K562 (cell line): ENCODE results near the gene TBC1D17. TPM values are rescaled to one million over a fixed set of nuclear protein-coding genes. Genes with fewer than 3 reads are reported as not detected.

ENCODE experiments used
- ADNP ChIP-seq: fragments of 200-800 bp; sonication (Bioruptor generic); IDR thresholded peaks from 2 replicates; pipeline ENCODE4 v1.6.1; 2016; ENCODE audit warnings: missing genetic modification characterization, missing compliant biosample characterization
- KDM1A ChIP-seq, 2 experiments: fragments of 450-650 bp; IDR thresholded peaks; 2 replicates each; pipeline ENCODE4 v1.6.1; 2016; ENCODE audit warnings: mild to moderate bottlenecking in 2 of 2
- MTA2 ChIP-seq: fragments of 450-650 bp; IDR thresholded peaks from 2 replicates; pipeline ENCODE4 v1.6.1; 2016; ENCODE audit warnings: low read depth
- NFIX ChIP-seq: fragments of 250-450 bp; sonication (Bioruptor Pico); IDR thresholded peaks from 2 replicates; pipeline ENCODE4 v1.4.0; 2020; ENCODE audit warnings: low read depth, mild to moderate bottlenecking, moderate library complexity
- NR0B1 ChIP-seq: fragments of 450-650 bp; IDR thresholded peaks from one replicate; pipeline ENCODE4 v1.6.1; 2018; ENCODE audit warnings: mild to moderate bottlenecking, moderate library complexity; ENCODE audit not compliant: partially characterized antibody
- POLR2G ChIP-seq: fragments of 200-400 bp; formaldehyde crosslinking; IDR thresholded peaks from 2 replicates; pipeline ENCODE4 v1.6.1; 2017; ENCODE audit warnings: low read depth, mild to moderate bottlenecking, antibody characterized with exemption, low read length, moderate library complexity
- SRSF7 ChIP-seq: fragments of 200-400 bp; formaldehyde crosslinking; optimal IDR thresholded peaks from 2 replicates; pipeline ENCODE3; 2017; ENCODE audit warnings: mild to moderate bottlenecking, low read depth, low read length
- STAT6 ChIP-seq: sonication (generic); formaldehyde crosslinking; IDR thresholded peaks from 2 replicates; pipeline ENCODE4 v1.8.1; 2023; ENCODE audit warnings: mild to moderate bottlenecking, missing genetic modification reagents
- TAF7 ChIP-seq: fragments of 450-650 bp; IDR thresholded peaks from 2 replicates; pipeline ENCODE4 v1.6.1; 2016; ENCODE audit warnings: missing genetic modification characterization, missing compliant biosample characterization
- ZBTB1 ChIP-seq: sonication (generic); formaldehyde crosslinking; IDR thresholded peaks from 2 replicates; pipeline ENCODE4 v1.8.1; 2023; ENCODE audit warnings: missing genetic modification reagents, low read depth, mild to moderate bottlenecking, borderline replicate concordance
- ZFP36 ChIP-seq: fragments of 150-350 bp; IDR thresholded peaks from 2 replicates; pipeline ENCODE4 v1.6.1; 2018; ENCODE audit warnings: low read length, low read depth; ENCODE audit not compliant: partially characterized antibody
- ZKSCAN3 ChIP-seq: fragments of 250-450 bp; sonication (Bioruptor Pico); IDR thresholded peaks from 2 replicates; pipeline ENCODE4 v1.4.0; 2020
- ZNF561 ChIP-seq: fragments of 450-650 bp; formaldehyde crosslinking; conservative IDR thresholded peaks from 2 replicates; pipeline ENCODE4 v1.4.0; 2020; ENCODE audit warnings: mild to moderate bottlenecking, moderate library complexity
- polyA plus RNA-seq, 8 experiments: library from polyadenylated mRNA; depleted of rRNA in 4 of 8; stranded (reverse) in 5 of 8; unstranded in 3 of 8; fragments of >200 nt; fragmentation: Nextera tagmentation in 2 of 8; fragmentation: Illumina TruSeq in 1 of 8; extraction: Ambion mirVana in 2 of 8; extraction: Trizol in 1 of 8; gene quantifications; 2 replicates each; pipeline versions ENCODE4 v1.2.1 to v1.2.3, GENCODE V29; 2011 to 2014; ENCODE audit warnings: inconsistent platforms in 1 of 8, missing spikeins in 1 of 8
- total RNA-seq, 7 experiments: library from RNA; depleted of rRNA in 6 of 7; stranded (reverse); fragments of >200 nt in 6 of 7; fragmentation: Illumina TruSeq in 2 of 7; extraction: Trizol in 2 of 7; gene quantifications; 2 replicates each; pipeline versions ENCODE4 v1.2.1 to v1.2.3, GENCODE V29; 2011 to 2021; ENCODE audit warnings: low replicate concordance in 1 of 7
- TF ChIP-seq, protein P1 (sequence below), 3 experiments: IDR thresholded peaks in 2 of 3; conservative IDR thresholded peaks in 1 of 3; 2 replicates each; pipeline ENCODE4 v1.5.1; 2011 to 2012; ENCODE audit warnings: low read length in 3 of 3, mild to moderate bottlenecking in 3 of 3, control low read depth in 2 of 3, improper control_type of control experiment in 1 of 3, inconsistent platforms in 1 of 3, low read depth in 1 of 3, mixed read lengths in 1 of 3, moderate library complexity in 1 of 3; ENCODE audit not compliant: insufficient read depth in 2 of 3
- TF ChIP-seq, protein P2 (sequence below), 2 experiments: fragments of 450-650 bp; conservative IDR thresholded peaks; 2 replicates each; pipeline ENCODE4 v1.6.1; 2017; ENCODE audit warnings: mild to moderate bottlenecking in 2 of 2, moderate library complexity in 2 of 2
- TF ChIP-seq, protein P3 (sequence below): sonication (generic); formaldehyde crosslinking; IDR thresholded peaks from 2 replicates; pipeline ENCODE4 v1.8.1; 2023; ENCODE audit warnings: mild to moderate bottlenecking, missing genetic modification reagents, moderate library complexity
- TF ChIP-seq, protein P4 (sequence below): sonication (generic); formaldehyde crosslinking; IDR thresholded peaks from 2 replicates; pipeline ENCODE4 v1.8.0; 2022; ENCODE audit warnings: missing genetic modification reagents, mild to moderate bottlenecking, moderate library complexity, borderline replicate concordance

Gene TBC1D17
- total and polyA plus RNA-seq, 9 of the 15 experiments (the other 6 are each of a cell fraction or from before 2014, with no cell fraction given), result 0.42 to 16.0 (median 3.8) TPM

GRCh38 chr19:49937750-49938381 is 60.4 kb downstream of the TBC1D17 start (continued):
- TF ChIP-seq, protein P1, sequence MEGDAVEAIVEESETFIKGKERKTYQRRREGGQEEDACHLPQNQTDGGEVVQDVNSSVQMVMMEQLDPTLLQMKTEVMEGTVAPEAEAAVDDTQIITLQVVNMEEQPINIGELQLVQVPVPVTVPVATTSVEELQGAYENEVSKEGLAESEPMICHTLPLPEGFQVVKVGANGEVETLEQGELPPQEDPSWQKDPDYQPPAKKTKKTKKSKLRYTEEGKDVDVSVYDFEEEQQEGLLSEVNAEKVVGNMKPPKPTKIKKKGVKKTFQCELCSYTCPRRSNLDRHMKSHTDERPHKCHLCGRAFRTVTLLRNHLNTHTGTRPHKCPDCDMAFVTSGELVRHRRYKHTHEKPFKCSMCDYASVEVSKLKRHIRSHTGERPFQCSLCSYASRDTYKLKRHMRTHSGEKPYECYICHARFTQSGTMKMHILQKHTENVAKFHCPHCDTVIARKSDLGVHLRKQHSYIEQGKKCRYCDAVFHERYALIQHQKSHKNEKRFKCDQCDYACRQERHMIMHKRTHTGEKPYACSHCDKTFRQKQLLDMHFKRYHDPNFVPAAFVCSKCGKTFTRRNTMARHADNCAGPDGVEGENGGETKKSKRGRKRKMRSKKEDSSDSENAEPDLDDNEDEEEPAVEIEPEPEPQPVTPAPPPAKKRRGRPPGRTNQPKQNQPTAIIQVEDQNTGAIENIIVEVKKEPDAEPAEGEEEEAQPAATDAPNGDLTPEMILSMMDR (IDR thresholded peaks at IDR 0.05 in 2 of 3, conservative IDR thresholded peaks at IDR 0.05 in 1 of 3; ENCODE audit: insufficient read depth in 2 of 3, low read depth in 1 of 3, low read length in 3 of 3), result peak; percentile 97 to 98 (median 98)
- TF ChIP-seq KDM1A (IDR thresholded peaks at IDR 0.05) (0 out of 4 replicates have a peak, but pooled peaks of 1 of the 2 experiments have one; percentile 24), SRSF7 (no peak), ZNF561 (no peak), ADNP (tag) (peak; percentile 30; the same call in 1 of the 2 replicates), POLR2G (peak; percentile 36; the same call in 1 of the 2 replicates), ZFP36 (peak; percentile 72), ZBTB1 (CRISPR knock-in tag) (0 out of 2 replicates have a peak, but pooled peaks have one; percentile 27), STAT6 (CRISPR knock-in tag) (peak; percentile 16; the same call in 1 of the 2 replicates), TAF7 (tag) (no peak), NR0B1 (no peak), MTA2 (no peak), NFIX (CRISPR knock-in tag) (no peak), ZKSCAN3 (CRISPR knock-in tag) (no peak)
- TF ChIP-seq, protein P2, sequence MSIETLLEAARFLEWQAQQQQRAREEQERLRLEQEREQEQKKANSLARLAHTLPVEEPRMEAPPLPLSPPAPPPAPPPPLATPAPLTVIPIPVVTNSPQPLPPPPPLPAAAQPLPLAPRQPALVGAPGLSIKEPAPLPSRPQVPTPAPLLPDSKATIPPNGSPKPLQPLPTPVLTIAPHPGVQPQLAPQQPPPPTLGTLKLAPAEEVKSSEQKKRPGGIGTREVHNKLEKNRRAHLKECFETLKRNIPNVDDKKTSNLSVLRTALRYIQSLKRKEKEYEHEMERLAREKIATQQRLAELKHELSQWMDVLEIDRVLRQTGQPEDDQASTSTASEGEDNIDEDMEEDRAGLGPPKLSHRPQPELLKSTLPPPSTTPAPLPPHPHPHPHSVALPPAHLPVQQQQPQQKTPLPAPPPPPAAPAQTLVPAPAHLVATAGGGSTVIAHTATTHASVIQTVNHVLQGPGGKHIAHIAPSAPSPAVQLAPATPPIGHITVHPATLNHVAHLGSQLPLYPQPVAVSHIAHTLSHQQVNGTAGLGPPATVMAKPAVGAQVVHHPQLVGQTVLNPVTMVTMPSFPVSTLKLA (conservative IDR thresholded peaks at IDR 0.05), result 0 out of 4 replicates have a peak, but pooled peaks of 1 of the 2 experiments have one; percentile 30
- TF ChIP-seq, protein P3, sequence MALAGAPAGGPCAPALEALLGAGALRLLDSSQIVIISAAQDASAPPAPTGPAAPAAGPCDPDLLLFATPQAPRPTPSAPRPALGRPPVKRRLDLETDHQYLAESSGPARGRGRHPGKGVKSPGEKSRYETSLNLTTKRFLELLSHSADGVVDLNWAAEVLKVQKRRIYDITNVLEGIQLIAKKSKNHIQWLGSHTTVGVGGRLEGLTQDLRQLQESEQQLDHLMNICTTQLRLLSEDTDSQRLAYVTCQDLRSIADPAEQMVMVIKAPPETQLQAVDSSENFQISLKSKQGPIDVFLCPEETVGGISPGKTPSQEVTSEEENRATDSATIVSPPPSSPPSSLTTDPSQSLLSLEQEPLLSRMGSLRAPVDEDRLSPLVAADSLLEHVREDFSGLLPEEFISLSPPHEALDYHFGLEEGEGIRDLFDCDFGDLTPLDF, result peak; percentile 68; the same call in 1 of the 2 replicates
- TF ChIP-seq, protein P4, sequence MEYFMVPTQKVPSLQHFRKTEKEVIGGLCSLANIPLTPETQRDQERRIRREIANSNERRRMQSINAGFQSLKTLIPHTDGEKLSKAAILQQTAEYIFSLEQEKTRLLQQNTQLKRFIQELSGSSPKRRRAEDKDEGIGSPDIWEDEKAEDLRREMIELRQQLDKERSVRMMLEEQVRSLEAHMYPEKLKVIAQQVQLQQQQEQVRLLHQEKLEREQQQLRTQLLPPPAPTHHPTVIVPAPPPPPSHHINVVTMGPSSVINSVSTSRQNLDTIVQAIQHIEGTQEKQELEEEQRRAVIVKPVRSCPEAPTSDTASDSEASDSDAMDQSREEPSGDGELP, result peak; percentile 49; the same call in 1 of the 2 replicates
